AG10803 (cell line): Measurements from ENCODE around the gene AHR.
A peak's percentile ranks its signal among the peaks of the same experiment; 100 is the strongest.
"Not testable (repeated sequence)": the region's sequence is repeated elsewhere in the genome, so short reads cannot be mapped to it uniquely, and the experiment has no call there.

Experiments used
- DNase-seq: peaks from one replicate; pipeline ENCODE4 v3.0.0; 2010; ENCODE audit warnings: low read depth
- H3K4me3 ChIP-seq: 2 replicates; pipeline ENCODE4 v1.5.1; 2011; ENCODE audit warnings: mild to moderate bottlenecking, low read length, control low read depth
- TF ChIP-seq, protein P1 (sequence below): conservative IDR thresholded peaks from 2 replicates; pipeline ENCODE4 v1.5.1; 2011; ENCODE audit warnings: mild to moderate bottlenecking, low read length, control low read depth, inconsistent platforms

AHR gene

DNA sequence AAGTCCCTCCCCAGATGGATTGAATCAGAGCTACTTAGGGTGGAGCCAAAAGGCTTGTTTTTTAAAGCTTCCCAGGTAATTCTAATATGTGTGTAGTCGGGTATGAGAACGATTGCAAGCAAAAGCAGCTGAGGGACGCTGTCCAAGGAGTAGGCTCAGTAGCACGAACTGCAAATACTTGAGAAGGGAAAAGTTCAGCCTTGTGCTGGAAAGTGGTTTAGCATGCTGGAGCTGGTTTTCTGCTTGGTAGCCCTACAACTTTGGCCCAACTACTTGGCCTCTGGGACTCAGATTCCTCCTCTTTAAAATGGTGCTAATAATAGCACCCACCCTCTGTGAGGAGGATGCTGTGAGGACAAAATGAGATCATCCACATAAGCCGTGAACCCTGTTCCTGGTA lies 76.2 kb downstream of the AHR start:
- TF ChIP-seq, protein P1, sequence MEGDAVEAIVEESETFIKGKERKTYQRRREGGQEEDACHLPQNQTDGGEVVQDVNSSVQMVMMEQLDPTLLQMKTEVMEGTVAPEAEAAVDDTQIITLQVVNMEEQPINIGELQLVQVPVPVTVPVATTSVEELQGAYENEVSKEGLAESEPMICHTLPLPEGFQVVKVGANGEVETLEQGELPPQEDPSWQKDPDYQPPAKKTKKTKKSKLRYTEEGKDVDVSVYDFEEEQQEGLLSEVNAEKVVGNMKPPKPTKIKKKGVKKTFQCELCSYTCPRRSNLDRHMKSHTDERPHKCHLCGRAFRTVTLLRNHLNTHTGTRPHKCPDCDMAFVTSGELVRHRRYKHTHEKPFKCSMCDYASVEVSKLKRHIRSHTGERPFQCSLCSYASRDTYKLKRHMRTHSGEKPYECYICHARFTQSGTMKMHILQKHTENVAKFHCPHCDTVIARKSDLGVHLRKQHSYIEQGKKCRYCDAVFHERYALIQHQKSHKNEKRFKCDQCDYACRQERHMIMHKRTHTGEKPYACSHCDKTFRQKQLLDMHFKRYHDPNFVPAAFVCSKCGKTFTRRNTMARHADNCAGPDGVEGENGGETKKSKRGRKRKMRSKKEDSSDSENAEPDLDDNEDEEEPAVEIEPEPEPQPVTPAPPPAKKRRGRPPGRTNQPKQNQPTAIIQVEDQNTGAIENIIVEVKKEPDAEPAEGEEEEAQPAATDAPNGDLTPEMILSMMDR, result no peak
- no peak overlapping the region for H3K4me3 ChIP-seq
- DNase-seq, result peak; percentile 9

DNA sequence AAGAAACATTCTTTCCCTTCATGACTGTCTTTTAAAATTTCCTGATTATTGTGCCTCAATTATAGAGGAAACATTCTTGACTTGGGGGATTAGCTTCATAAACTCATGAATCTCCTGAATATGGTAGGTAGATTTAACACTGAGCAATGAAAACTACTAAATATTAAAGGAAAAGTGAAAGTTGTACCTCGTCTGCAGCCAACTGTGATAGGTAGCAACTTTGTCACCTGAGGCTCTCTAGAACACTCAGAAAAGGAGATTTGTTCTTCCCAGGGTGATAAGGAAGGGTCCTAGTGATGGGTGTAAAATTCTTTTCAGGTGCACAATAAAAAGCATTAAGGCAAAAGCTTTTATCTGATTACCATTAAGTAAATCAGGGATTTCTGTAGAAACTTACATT lies 78.1 kb downstream of the AHR start:
- H3K4me3 ChIP-seq, result no peak overlapping the region
- TF ChIP-seq, protein P1, result no peak

DNA sequence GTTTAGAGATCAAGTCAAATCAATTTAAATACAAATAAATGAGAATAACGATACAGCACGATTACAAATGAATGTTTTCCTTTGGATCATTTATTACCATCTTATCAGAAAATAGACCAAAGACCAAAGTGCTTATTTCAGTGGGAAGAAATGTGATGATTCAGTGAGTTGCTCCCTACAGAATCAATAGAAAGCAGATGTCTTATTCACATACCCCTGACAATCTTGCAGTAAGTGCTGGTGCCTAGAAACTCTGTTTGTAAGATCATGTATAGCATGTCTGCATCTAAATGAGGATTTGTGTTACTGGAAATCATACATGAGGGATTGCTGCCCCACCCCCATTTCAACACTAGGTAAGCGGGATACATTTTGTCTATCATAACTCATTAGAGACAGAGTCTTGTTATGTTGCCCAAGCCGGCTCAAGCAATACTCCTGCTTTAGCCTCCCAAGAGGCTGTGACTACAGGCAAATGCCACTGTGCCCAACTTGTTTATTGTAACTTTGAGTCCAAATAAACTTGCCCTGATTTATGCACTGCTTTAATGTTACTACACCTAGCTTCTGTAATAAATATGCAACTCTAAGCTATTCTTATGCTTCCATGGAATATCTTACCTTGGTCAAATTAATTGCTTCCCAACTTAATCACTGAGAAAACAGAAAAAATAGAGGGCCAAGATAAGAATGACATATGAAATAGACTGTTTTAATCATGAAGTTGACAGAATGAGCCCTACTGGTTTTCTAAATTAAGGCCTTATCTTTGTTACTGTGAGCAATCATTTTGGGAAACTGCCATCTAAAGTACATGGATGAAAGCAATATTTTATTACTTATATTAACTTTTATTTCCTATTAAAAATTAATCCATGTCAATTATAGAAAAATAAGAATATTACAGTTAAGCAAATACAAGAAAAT lies 82.5 kb downstream of the AHR start:
- peak; percentile 34 for DNase-seq
- TF ChIP-seq, protein P1, result no peak
- H3K4me3 ChIP-seq, result no peak overlapping the region

More for the DNA sequence above, 78.1 kb downstream of the AHR start:
- DNase-seq, result no peak

DNA sequence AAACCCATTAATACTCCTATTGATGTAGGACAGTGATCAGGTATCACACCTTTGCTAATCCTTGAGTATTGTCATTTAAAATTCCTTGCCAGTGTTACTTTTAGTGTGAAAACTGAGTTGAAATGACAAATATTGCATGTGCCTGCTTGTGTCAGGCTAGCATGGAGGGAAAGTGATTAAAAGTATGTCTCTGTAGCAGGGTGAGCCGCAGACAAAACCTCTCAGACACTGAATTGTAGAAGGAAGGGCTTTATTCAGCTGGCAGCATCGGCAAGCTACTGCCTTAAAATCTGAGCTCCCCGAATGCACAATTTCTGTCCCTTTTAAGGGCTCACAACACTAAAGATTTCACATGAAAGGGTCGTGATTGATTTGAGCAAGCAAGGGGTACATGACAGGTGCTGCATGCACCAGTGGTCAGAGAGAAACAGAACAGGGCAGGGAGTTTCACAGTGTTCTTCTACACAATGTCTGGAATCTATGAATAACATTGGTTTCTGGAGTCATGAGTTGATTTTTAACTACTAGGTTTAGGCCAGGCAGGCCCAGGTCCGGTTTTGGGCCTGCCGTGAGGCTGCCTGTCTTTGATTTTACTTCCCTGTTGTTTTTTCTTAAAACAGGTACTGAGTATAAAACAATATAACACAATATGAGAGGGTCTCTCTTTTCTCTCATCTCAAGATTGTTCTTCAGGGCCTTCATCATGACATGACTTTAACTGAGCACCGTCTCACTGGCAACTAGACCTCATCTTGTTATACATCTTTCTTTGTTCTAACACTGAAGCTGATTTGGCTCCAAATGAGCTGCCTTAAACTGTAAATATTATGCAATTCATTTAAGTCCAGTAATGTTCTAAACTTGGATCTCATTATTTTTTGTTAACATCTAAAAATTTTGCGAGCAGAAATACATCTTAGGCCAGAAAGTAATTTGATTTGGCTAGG lies 84.2 kb downstream of the AHR start:
- not testable (repeated sequence) for DNase-seq, H3K4me3 ChIP-seq

DNA sequence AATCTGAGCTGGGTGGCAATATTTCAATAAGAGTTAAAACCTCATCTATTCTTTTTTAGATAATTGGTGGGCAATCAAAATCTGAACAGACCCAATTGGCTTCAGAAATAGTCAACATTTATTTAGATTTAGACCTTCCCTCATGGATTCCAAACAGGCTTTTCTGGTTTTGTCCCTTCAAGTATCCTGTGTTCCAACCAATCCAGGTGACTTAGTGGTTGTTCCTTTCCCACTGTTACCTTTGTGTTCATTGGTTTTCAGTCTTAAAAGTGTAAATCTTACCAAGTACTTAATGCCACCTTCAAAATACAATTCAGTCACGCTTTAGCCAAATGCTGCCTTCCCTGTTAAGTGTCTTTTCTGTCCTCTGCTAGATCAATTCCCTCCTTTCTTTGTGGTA lies 85.9 kb downstream of the AHR start:
- no peak for DNase-seq
- no peak overlapping the region for H3K4me3 ChIP-seq
- TF ChIP-seq, protein P1, result no peak

DNA sequence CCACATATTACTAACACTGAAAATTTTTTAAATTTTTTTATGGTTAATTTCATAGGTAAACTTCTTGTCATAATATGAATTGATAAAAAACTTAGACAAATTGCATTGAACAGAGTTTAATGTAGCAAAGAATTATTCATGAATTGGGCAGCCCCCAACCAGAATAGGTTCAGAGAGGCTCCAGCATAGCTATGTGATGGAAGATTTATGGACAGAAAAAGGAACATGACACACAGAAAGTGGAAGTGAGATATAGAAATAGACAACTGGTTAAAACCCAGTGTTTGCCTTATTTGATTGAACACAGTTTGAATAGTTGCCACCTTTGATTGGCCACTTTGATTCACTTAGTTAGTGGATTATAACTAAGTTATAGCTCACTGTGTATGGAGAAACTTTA lies 87.2 kb downstream of the AHR start:
- H3K4me3 ChIP-seq, result no peak overlapping the region
- TF ChIP-seq, protein P1, result no peak
- DNase-seq, result no peak

DNA sequence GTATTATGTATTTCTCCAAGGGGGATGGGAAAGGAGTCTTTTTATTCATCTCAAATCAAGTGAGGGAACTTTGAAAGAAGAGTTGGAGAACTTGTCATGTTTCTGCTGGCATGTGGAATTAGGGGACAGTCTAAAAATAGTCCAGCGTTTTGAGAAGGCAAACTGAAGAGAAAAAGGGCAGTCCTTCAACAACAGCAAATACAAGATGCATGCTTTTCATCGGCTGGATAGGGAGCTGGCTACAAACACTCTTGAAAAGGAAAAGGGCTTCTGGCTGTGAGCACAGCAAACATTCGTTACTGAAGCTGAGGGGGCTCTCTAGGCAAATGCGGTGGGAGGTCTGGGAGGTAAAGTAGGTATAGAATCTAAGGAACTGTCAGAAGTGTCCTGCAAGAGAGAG lies 91.9 kb downstream of the AHR start:
- DNase-seq, result no peak
- TF ChIP-seq, protein P1, result no peak
- no peak overlapping the region for H3K4me3 ChIP-seq
